ENCODE measurements around the gene GNAI3.

Gene GNAI3

DNA sequence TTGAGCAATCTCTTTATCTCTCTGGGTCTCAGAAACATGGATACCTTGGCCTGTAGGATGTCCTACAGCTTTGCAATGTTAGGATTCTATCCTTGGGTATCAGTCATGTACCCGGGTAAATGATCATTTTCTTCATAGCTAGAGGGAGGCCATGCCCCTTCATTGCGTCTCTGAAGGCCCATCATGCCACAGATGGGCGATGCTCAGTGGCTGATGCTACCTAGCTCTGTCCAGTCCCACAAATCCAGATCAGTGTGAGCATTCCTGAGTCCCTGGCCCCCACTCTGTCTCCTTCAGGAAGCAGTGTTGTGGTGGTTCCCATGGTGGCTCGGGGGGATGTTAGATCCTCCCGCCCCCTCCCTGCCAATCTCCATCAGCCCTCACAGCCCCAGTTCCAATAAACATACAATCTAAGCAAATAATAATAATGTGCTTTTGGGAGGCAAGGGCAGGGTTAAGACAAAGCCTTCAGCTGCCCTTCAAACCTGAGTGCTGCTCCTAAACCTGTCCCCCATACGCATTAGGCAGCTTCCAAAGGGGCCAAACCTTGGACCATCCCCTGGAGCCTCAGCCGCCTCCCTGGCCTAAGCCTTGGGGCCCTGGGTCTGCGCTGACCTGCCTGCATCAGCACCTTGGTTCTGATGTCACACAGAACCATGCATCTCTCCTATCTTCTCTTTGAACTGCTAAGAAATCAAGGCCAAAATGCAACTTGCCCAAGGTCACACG, 9.4 kb upstream of the GNAI3 start:
- TF ChIP-seq, protein P1, sequence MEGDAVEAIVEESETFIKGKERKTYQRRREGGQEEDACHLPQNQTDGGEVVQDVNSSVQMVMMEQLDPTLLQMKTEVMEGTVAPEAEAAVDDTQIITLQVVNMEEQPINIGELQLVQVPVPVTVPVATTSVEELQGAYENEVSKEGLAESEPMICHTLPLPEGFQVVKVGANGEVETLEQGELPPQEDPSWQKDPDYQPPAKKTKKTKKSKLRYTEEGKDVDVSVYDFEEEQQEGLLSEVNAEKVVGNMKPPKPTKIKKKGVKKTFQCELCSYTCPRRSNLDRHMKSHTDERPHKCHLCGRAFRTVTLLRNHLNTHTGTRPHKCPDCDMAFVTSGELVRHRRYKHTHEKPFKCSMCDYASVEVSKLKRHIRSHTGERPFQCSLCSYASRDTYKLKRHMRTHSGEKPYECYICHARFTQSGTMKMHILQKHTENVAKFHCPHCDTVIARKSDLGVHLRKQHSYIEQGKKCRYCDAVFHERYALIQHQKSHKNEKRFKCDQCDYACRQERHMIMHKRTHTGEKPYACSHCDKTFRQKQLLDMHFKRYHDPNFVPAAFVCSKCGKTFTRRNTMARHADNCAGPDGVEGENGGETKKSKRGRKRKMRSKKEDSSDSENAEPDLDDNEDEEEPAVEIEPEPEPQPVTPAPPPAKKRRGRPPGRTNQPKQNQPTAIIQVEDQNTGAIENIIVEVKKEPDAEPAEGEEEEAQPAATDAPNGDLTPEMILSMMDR (IDR thresholded peaks at IDR 0.05; ENCODE audit: insufficient read depth, low read depth, low read length, missing control alignments): no peak
- DNase-seq (ENCODE audit: low read depth): no peak
- no peak overlapping the region for H3K4me3 ChIP-seq (ENCODE audit: low read length)

DNA sequence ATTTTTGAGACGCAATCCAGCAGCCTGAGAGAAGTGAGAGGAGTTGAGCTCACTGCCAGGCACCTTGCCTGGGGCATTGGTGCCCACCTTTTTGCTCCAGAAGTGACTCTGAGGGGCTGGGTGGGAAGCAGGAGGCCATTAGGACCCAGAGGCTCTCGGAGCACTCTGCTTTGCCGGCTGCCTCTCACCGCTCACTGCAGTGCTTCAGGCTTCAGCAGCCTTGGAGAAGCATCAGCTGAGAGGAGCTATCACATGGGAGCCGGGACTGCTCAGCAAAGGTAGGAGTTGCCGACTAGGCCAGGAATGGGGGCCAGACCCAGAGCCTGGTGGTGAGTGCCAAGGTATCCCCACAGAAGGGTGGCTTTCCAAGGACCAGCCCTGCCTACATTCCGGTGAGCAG, 8.7 kb upstream of the GNAI3 start, which contains the start of gene GPR61:
GPR61 (plus strand) TSS at position 197 of the 400 bp plus-strand sequence. CDS start 3,151 bp downstream, outside the sequence.
- TF ChIP-seq, protein P1 (IDR thresholded peaks at IDR 0.05; ENCODE audit: insufficient read depth, low read depth, low read length, missing control alignments): no peak
- DNase-seq (ENCODE audit: low read depth): no peak
- H3K4me3 ChIP-seq (ENCODE audit: low read length): no peak within 1 kb of the TSS

DNA sequence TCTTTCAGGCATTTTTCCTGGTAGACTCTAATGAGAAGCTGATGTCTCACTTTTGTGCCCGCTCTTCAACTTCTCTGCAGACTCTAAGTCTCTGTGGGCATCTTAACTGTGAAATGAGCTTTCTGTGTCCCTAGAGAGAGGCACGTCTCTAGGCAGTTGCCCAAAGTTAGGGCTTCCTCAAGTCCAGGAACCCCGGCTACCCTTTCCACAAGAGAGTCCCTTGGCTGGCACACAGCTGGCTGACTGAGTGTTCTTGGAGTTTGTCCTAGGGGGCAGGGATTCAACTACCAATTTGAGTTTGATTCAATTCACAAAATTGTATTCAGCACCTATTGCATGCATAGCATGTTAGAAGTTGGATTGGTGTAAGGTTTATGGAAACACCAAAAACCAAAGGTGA, 7.3 kb upstream of the GNAI3 start:
- no peak overlapping the region for H3K4me3 ChIP-seq (ENCODE audit: low read length)
- TF ChIP-seq, protein P1 (IDR thresholded peaks at IDR 0.05; ENCODE audit: insufficient read depth, low read depth, low read length, missing control alignments): no peak
- DNase-seq (ENCODE audit: low read depth): no peak

DNA sequence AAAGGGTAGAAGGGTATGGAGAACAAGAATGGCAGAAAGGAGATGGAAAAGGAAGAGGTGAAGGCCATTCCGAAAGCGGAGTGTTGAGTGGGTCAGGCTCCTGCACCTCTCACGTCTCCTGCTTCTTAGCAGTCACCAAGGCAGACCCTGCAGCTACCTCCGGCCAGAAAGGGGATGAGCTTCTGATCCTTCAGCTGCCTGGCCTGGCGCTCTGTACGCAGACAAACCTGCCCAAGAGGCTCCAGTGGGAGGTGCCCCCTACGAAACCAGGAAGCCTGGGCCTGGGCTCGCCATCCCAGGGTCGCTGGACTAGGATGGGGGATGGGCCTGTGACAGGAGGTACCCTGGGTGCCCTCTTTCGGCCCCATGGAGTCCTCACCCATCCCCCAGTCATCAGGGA, 5.8 kb upstream of the GNAI3 start:
- H3K4me3 ChIP-seq (ENCODE audit: low read length): no peak overlapping the region
- DNase-seq (ENCODE audit: low read depth): no peak
- TF ChIP-seq, protein P1 (IDR thresholded peaks at IDR 0.05; ENCODE audit: insufficient read depth, low read depth, low read length, missing control alignments): no peak

DNA sequence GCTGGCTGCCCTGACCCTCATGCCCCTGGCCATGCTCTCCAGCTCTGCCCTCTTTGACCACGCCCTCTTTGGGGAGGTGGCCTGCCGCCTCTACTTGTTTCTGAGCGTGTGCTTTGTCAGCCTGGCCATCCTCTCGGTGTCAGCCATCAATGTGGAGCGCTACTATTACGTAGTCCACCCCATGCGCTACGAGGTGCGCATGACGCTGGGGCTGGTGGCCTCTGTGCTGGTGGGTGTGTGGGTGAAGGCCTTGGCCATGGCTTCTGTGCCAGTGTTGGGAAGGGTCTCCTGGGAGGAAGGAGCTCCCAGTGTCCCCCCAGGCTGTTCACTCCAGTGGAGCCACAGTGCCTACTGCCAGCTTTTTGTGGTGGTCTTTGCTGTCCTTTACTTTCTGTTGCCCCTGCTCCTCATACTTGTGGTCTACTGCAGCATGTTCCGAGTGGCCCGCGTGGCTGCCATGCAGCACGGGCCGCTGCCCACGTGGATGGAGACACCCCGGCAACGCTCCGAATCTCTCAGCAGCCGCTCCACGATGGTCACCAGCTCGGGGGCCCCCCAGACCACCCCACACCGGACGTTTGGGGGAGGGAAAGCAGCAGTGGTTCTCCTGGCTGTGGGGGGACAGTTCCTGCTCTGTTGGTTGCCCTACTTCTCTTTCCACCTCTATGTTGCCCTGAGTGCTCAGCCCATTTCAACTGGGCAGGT, 5.0 kb upstream of the GNAI3 start:
- H3K4me3 ChIP-seq (ENCODE audit: low read length): no peak overlapping the region
- DNase-seq (ENCODE audit: low read depth): no peak
- TF ChIP-seq, protein P1 (IDR thresholded peaks at IDR 0.05; ENCODE audit: insufficient read depth, low read depth, low read length, missing control alignments): no peak

DNA sequence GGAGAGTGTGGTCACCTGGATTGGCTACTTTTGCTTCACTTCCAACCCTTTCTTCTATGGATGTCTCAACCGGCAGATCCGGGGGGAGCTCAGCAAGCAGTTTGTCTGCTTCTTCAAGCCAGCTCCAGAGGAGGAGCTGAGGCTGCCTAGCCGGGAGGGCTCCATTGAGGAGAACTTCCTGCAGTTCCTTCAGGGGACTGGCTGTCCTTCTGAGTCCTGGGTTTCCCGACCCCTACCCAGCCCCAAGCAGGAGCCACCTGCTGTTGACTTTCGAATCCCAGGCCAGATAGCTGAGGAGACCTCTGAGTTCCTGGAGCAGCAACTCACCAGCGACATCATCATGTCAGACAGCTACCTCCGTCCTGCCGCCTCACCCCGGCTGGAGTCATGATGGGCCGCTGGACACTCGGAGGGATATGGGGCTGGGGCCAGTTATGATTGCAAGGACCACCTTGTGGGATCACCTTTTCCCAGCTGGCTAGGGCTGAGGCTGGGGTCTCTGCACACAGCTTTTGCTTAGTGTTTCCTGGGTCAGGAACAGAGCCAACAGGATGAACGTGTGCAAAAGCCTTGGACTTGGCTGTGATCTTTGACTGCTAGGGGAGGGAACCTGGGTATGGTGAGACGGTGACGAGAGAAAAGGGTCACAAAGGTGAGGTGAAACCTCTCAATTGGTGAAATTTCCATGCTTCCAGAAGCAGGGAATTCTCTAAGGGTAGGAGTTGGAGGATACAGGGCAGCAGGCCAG, 4.3 kb upstream of the GNAI3 start:
- H3K4me3 ChIP-seq (ENCODE audit: low read length): no peak overlapping the region
- TF ChIP-seq, protein P1 (IDR thresholded peaks at IDR 0.05; ENCODE audit: insufficient read depth, low read depth, low read length, missing control alignments): no peak
- no peak for DNase-seq (ENCODE audit: low read depth)
